Measurements from ENCODE around the gene RBM26. TPM values are rescaled to one million over a fixed set of nuclear protein-coding genes. Genes with fewer than 3 reads are reported as not detected.

RBM26 gene
- total RNA-seq, 2 donors from 2014 or later = 29.0 to 45.9 TPM

DNA sequence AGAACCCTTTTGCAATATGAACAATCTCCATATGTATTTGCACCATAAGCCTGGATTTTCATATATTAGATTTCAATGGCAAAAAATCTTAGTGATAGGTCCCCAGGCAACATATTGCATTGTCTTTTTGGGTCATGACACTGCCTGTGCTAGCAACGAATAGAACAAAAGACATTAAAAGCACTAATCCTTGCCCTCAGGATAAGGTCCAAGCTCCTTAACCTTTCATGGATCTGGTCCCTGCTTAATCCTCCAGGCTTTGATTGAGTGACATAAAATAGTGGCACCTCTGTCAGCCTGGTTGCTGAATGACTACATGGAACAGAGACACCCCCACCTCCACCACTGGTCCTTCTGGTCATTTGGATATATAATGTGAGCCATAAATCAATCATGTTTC, 134.4 kb downstream of the RBM26 start:
- TF ChIP-seq POLR2AphosphoS5 (IDR thresholded peaks at IDR 0.05) (no peak), POLR2A (IDR thresholded peaks at IDR 0.05) (no peak)
- TF ChIP-seq, protein P1, sequence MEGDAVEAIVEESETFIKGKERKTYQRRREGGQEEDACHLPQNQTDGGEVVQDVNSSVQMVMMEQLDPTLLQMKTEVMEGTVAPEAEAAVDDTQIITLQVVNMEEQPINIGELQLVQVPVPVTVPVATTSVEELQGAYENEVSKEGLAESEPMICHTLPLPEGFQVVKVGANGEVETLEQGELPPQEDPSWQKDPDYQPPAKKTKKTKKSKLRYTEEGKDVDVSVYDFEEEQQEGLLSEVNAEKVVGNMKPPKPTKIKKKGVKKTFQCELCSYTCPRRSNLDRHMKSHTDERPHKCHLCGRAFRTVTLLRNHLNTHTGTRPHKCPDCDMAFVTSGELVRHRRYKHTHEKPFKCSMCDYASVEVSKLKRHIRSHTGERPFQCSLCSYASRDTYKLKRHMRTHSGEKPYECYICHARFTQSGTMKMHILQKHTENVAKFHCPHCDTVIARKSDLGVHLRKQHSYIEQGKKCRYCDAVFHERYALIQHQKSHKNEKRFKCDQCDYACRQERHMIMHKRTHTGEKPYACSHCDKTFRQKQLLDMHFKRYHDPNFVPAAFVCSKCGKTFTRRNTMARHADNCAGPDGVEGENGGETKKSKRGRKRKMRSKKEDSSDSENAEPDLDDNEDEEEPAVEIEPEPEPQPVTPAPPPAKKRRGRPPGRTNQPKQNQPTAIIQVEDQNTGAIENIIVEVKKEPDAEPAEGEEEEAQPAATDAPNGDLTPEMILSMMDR (IDR thresholded peaks at IDR 0.05) = no peak
- Histone ChIP-seq H3K9me3 (no peaks in the 10 kb centered on the region), H3K27me3 (replicated peaks; ENCODE audit: insufficient read depth) (no peaks in the 10 kb centered on the region), H3K4me1 (replicated peaks) (no peaks in the 10 kb centered on the region), H3K36me3 (no peaks in the 10 kb centered on the region), H3K4me3 (no peak overlapping the region), H3K27ac (no peak overlapping the region)
- intact Hi-C loops (cut with DNase I) = no loop called here
- WGBS = 7% methylated on average over 1 of the region's 1 CpG
- no peak for DNase-seq (ENCODE audit: low spot score)

- DNase-seq (ENCODE audit: low spot score) = no peak
- Histone ChIP-seq H3K9me3 (no peaks in the 10 kb centered on the region), H3K27me3 (replicated peaks; ENCODE audit: insufficient read depth) (no peaks in the 10 kb centered on the region), H3K27ac (no peak overlapping the region), H3K4me3 (no peak overlapping the region), H3K36me3 (no peaks in the 10 kb centered on the region), H3K4me1 (replicated peaks) (no peaks in the 10 kb centered on the region)
- TF ChIP-seq POLR2AphosphoS5 (IDR thresholded peaks at IDR 0.05) (no peak), POLR2A (IDR thresholded peaks at IDR 0.05) (no peak)
- TF ChIP-seq, protein P1 (IDR thresholded peaks at IDR 0.05) = no peak
- intact Hi-C loops (cut with DNase I) = no loop called here
- 37% methylated on average over 3 of the region's 3 CpGs for WGBS
These were observed 135.2 kb downstream of the RBM26 start for GRCh38 chr13:79270859-79271258.

Small RNAs within 50 kb of the gene (small RNA-seq; reads per million reads assigned to genes)
- gene RNA5SP33 = 0 reads per million in 2 donors

Other genes starting within 250 kb of the RBM26 start
- 10 to 100 TPM; 22.2 to 30.8 TPM for gene NDFIP2, start 74.9 kb upstream of the RBM26 start, total RNA-seq

Measured in prostate gland (tissue), 2 donors.